CD4-positive, alpha-beta T cell (primary cell): Measurements from ENCODE around the gene CLSTN3. TPM values are rescaled to one million over a fixed set of nuclear protein-coding genes. Genes with fewer than 3 reads are reported as not detected.
A peak's percentile ranks its signal among the peaks of the same experiment; 100 is the strongest.

ENCODE experiments used
- ATAC-seq: fragments of 200-7000 bp; cut with Tn5 transposase; one replicate; pipeline ENCODE4 v1.10.0; 2022; ENCODE audit warnings: mild to moderate bottlenecking; ENCODE audit not compliant: poor library complexity
- CTCF ChIA-PET: fragments of 350-600 bp; sonication (Branson Sonifier 250); formaldehyde crosslinking; loops from one replicate; lab custom pipeline; 2021; ENCODE audit warnings: antibody characterized with exemption, inconsistent platforms; lab: Charles Lee
- POLR2A ChIA-PET: fragments of 350-600 bp; sonication (Branson Sonifier 250); formaldehyde crosslinking; loops from one replicate; lab custom pipeline; 2021; ENCODE audit warnings: antibody characterized with exemption, inconsistent platforms; lab: Charles Lee
- DNase-seq, 14 experiments: peaks; one replicate each; pipeline ENCODE4 v3.0.0-alpha.2; 2013 to 2020; ENCODE audit warnings: mixed read lengths in 2 of 14
- H3K27ac ChIP-seq, 2 donors: one replicate each; pipeline versions ENCODE4 v1.5.1 to v1.7.0; 2013; ENCODE audit warnings: low read length in 2 of 2, low read depth in 1 of 2, mild to moderate bottlenecking in 1 of 2
- H3K27me3 ChIP-seq, 2 experiments: 1 replicate in 1 of 2; 2 replicates in 1 of 2; pipeline versions ENCODE4 v1.6.1 to v1.7.0; 2013; ENCODE audit warnings: low read length in 2 of 2, control low read depth in 1 of 2, mild to moderate bottlenecking in 1 of 2, moderate library complexity in 1 of 2; ENCODE audit not compliant: insufficient read depth in 2 of 2, control insufficient read depth in 1 of 2
- H3K36me3 ChIP-seq: one replicate; pipeline ENCODE4 v1.6.1; 2013; ENCODE audit warnings: low read length, control low read depth; ENCODE audit not compliant: insufficient read depth
- H3K4me1 ChIP-seq: one replicate; pipeline ENCODE4 v1.6.1; 2013; ENCODE audit warnings: low read length, control low read depth; ENCODE audit not compliant: insufficient read depth
- H3K4me3 ChIP-seq: one replicate; pipeline ENCODE4 v1.5.1; 2013; ENCODE audit warnings: mild to moderate bottlenecking, low read length, moderate library complexity
- H3K9me3 ChIP-seq, 2 experiments: 1 replicate in 1 of 2; 2 replicates in 1 of 2; pipeline versions ENCODE4 v1.6.1 to v1.7.0; 2013; ENCODE audit warnings: low read length in 2 of 2, mild to moderate bottlenecking in 2 of 2, control low read depth in 1 of 2, moderate library complexity in 1 of 2; ENCODE audit not compliant: control insufficient read depth in 1 of 2, insufficient read depth in 1 of 2
- H3K27ac Mint-ChIP-seq: one replicate; pipeline ENCODE4 v1.8.0; 2020; ENCODE audit warnings: mixed read lengths
- H3K27me3 Mint-ChIP-seq: one replicate; pipeline ENCODE4 v1.8.0; 2021; ENCODE audit warnings: mixed read lengths
- H3K36me3 Mint-ChIP-seq: one replicate; pipeline ENCODE4 v1.8.0; 2021; ENCODE audit warnings: low read depth, mixed read lengths
- H3K4me1 Mint-ChIP-seq: one replicate; pipeline ENCODE4 v1.8.0; 2021; ENCODE audit warnings: low read depth, mixed read lengths
- H3K4me3 Mint-ChIP-seq: one replicate; pipeline ENCODE4 v1.8.0; 2020; ENCODE audit warnings: mild to moderate bottlenecking, mixed read lengths
- H3K9me3 Mint-ChIP-seq: one replicate; pipeline ENCODE4 v1.8.0; 2020; ENCODE audit warnings: mixed read lengths
- CTCF ChIP-seq: fragments of 200-600 bp; IDR thresholded peaks from one replicate; pipeline ENCODE4 v1.8.0; 2022; ENCODE audit warnings: antibody characterized with exemption, mild to moderate bottlenecking
- intact Hi-C, 2 experiments: fragments of 100-400 bp; cut with DNase I in 1 of 2; cut with micrococcal nuclease in 1 of 2; formaldehyde crosslinking; loops; one replicate each; pipeline versions ENCODE4 v1.15.1 to v1.9.0; 2023 to 2025; cut with DNase I, micrococcal nuclease
- total RNA-seq, 174 experiments: library from RNA in 2 of 174; stranded (reverse) in 2 of 174; gene quantifications; one replicate each; pipeline ENCODE4 v1.2.3 and lab custom pipeline; 2021 to 2026

The CLSTN3 gene
- total RNA-seq, 2 experiments from 2014 or later, result 29.1 to 33.9 TPM

GRCh38 chr12:7188562-7189397 lies 58.6 kb downstream of the CLSTN3 start:
- peak; percentile 63 for TF ChIP-seq CTCF
- H3K4me3 ChIP-seq, result peak overlapping the region; percentile 91
- H3K9me3 ChIP-seq, result no peaks in the 10 kb centered on the region
- Mint-ChIP-seq H3K4me3 (peak overlapping the region; percentile 98), H3K4me1 (peaks cover 46% of the 10 kb centered on the region), H3K36me3 (peaks cover 21% of the 10 kb centered on the region), H3K27ac (peak overlapping the region; percentile 97), H3K9me3 (no peaks in the 10 kb centered on the region), H3K27me3 (no peaks in the 10 kb centered on the region)
- intact Hi-C loops, result loop anchor here (1.0 to 5.0 kb wide), 4 partner anchors 46 to 316 kb away; partner anchors contain the start of genes SPSB2 (in 2 of the 2) and LPCAT3 (in 1 of the 2)
- POLR2A ChIA-PET, result interaction anchor here (0.9 kb wide), 1 partner anchor 26 kb away, joined by 4 read pairs; no protein-coding TSS in a partner anchor
- H3K4me1 ChIP-seq, result peaks cover 27% of the 10 kb centered on the region
- peaks cover 5% of the 10 kb centered on the region for H3K36me3 ChIP-seq
- CTCF ChIA-PET, result interaction anchor here (0.8 to 2.2 kb wide), 6 partner anchors 13 to 244 kb away, joined by 3 to 6 read pairs (median 3); partner anchors contain the start of gene LPCAT3
- peak; percentile 43 to 79 (median 58) for DNase-seq
- ATAC-seq, result peak; percentile 44
- no peaks in the 10 kb centered on the region for H3K27me3 ChIP-seq
- H3K27ac ChIP-seq, result peak overlapping the region; percentile 91 to 93

- H3K27ac Mint-ChIP-seq, result peak within 1 kb of the TSS; percentile 97
- Histone ChIP-seq H3K4me3 (peak within 1 kb of the TSS; percentile 91), H3K4me1 (peaks cover 27% of the 10 kb centered on the region), H3K9me3 (no peaks in the 10 kb centered on the region), H3K27ac (peak within 1 kb of the TSS; percentile 91 to 93), H3K27me3 (no peaks in the 10 kb centered on the region), H3K36me3 (peaks cover 5% of the 10 kb centered on the region)
- no peaks in the 10 kb centered on the region for H3K27me3 Mint-ChIP-seq
- POLR2A ChIA-PET, result interaction anchor here (0.9 to 1.0 kb wide), 2 partner anchors 9 to 27 kb away, joined by 3 to 4 read pairs; no protein-coding TSS in a partner anchor
- H3K9me3 Mint-ChIP-seq, result no peaks in the 10 kb centered on the region
- peaks cover 52% of the 10 kb centered on the region for H3K4me1 Mint-ChIP-seq
- intact Hi-C loops, result loop anchor here (1.0 to 10.0 kb wide), 5 partner anchors 172 to 835 kb away; partner anchors contain the start of genes SPSB2 (in 2 of the 2), LPCAT3 (in 1 of the 2) and LRRC23 (in 1 of the 2)
- H3K36me3 Mint-ChIP-seq, result peaks cover 26% of the 10 kb centered on the region
- peak; percentile 63 to 94 (median 80) for DNase-seq
- H3K4me3 Mint-ChIP-seq, result peak within 1 kb of the TSS; percentile 98
- ATAC-seq, result peak; percentile 93
- CTCF ChIA-PET, result interaction anchor here (0.8 to 2.2 kb wide), 4 partner anchors 14 to 245 kb away, joined by 3 to 6 read pairs (median 3); partner anchors contain the start of gene LPCAT3
- TF ChIP-seq CTCF, result no peak
Measured at GRCh38 chr12:7189398-7190267, 59.5 kb downstream of the CLSTN3 start, which contains the start of gene PEX5. PEX5 (plus strand) TSS chr12:7189686; CDS start chr12:7190378, 692 bp downstream.
